Pancreas (tissue), 10 donors: ENCODE measurements around the gene RAD51B. TPM values are rescaled to one million over a fixed set of nuclear protein-coding genes. Genes with fewer than 3 reads are reported as not detected.

Experiments used
- ATAC-seq, 4 donors: fragments of 200-7000 bp; cut with Tn5 transposase; one replicate each; pipeline versions ENCODE4 v1.8.0 to v1.9.1; 2020; ENCODE audit warnings: mild to moderate bottlenecking in 4 of 4, moderate library complexity in 4 of 4
- DNase-seq, 6 donors: peaks; one replicate each; pipeline ENCODE4 v3.0.0-alpha.2; 2020
- FAIRE-seq: peaks from 2 replicates; lab custom pipeline; 2012; peaks lifted over from hg19 to GRCh38; lab: Jason Lieb, UNC
- H3K27ac ChIP-seq, 4 donors: fragments of 200-600 bp; sonication (generic); 1 replicate in 3 of 4; 2 replicates in 1 of 4; pipeline versions ENCODE4 v1.5.0 to v1.8.0; 2020
- H3K27me3 ChIP-seq, 4 donors: fragments of 200-600 bp; one replicate each; pipeline ENCODE4 v1.8.0; 2021
- H3K36me3 ChIP-seq, 3 donors: fragments of 200-600 bp; sonication (generic) in 1 of 3; one replicate each; pipeline versions ENCODE4 v1.5.0 to v1.8.0; 2020 to 2021
- H3K4me1 ChIP-seq, 3 donors: fragments of 200-600 bp; one replicate each; pipeline ENCODE4 v1.8.0; 2021
- H3K4me3 ChIP-seq, 4 donors: fragments of 200-600 bp; sonication (generic) in 2 of 4; one replicate each; pipeline versions ENCODE4 v1.5.0 to v1.8.0; 2020 to 2021
- H3K9me3 ChIP-seq, 4 donors: fragments of 200-600 bp; one replicate each; pipeline ENCODE4 v1.8.0; 2021
- CTCF ChIP-seq, 4 donors: fragments of 200-600 bp; sonication (generic) in 3 of 4; IDR thresholded peaks; one replicate each; pipeline versions ENCODE4 v1.5.0 to v1.8.0; 2021; ENCODE audit warnings: antibody characterized with exemption in 4 of 4
- WGBS, 2 donors: extraction: QIAGEN DNeasy Blood & Tissue Kit; methylation state at CpG; one replicate each; pipeline ENCODE4 v1.1.7; 2013; 5-methylcytosine and 5-hydroxymethylcytosine counted together
- intact Hi-C, 3 donors: fragments of 100-400 bp; cut with DNase I; formaldehyde crosslinking; loops; one replicate each; pipeline versions ENCODE4 v1.11.1 to v1.14.2; 2022
- polyA plus RNA-seq, 2 donors: library from polyadenylated mRNA; stranded (reverse); fragments of 200-250 nt; gene quantifications; one replicate each; pipeline ENCODE4 v1.2.3, GENCODE V29; 2013
- total RNA-seq, 6 donors: library from RNA; stranded (reverse); fragmentation: NEBNext Ultra II Directional in 4 of 6; extraction: Animal tissue kit (Norgen Biotek cat#: 25700) in 4 of 6; gene quantifications; one replicate each; pipeline versions ENCODE4 v1.2.1 to v1.2.4, GENCODE V29; 2021 to 2023
- donor health status: healthy with polysubstance abuse.
- donor health status: DM: no; HTN: no; CAD: no; lungs with moderate emphysema.
- donor health status: DM: no; HTN: no; CAD: no.
- donor health status: control.
- donor health status: control.
- donor health status: Bipolar disorder and iron deficiency.
- donor health status: DM: yes; HTN: yes; CAD: no.
- donor health status: DM: no; HTN: no; CAD: no.
- donor health status: DM: no; HTN: no; CAD: no.
- donor health status: DM: yes; HTN: yes; CAD: no.

Gene RAD51B
- total and polyA plus RNA-seq, 8 donors, result 1.1 to 17.3 (median 5.8) TPM

GRCh38 chr14:68766299-68767247 is 947.0 kb downstream of the RAD51B start:
- FAIRE-seq, result no peak
- DNase-seq, result no peak
- Histone ChIP-seq H3K36me3 (no peaks in the 10 kb centered on the region), H3K9me3 (no peaks in the 10 kb centered on the region), H3K27me3 (no peaks in the 10 kb centered on the region), H3K27ac (no peak overlapping the region), H3K4me1 (peaks cover 6 to 17% (median 13%) of the 10 kb centered on the region in 3 donors), H3K4me3 (no peak overlapping the region)
- no peak for TF ChIP-seq CTCF (IDR thresholded peaks at IDR 0.05)
- no peak for ATAC-seq
- intact Hi-C loops, result no loop called here
- 55 to 82% methylated on average over 7 of the region's 7 CpGs for WGBS, 2 donors

GRCh38 chr14:68767248-68767645 is 947.7 kb downstream of the RAD51B start:
- Histone ChIP-seq H3K4me1 (peaks cover 5 to 14% (median 12%) of the 10 kb centered on the region in 3 donors), H3K27ac (no peak overlapping the region), H3K9me3 (no peaks in the 10 kb centered on the region), H3K36me3 (no peaks in the 10 kb centered on the region), H3K4me3 (no peak overlapping the region), H3K27me3 (no peaks in the 10 kb centered on the region)
- no peak for DNase-seq
- WGBS, 2 donors, result 94 to 100% methylated on average over 5 of the region's 5 CpGs
- no peak for ATAC-seq
- TF ChIP-seq CTCF (IDR thresholded peaks at IDR 0.05), result no peak
- FAIRE-seq, result no peak
- intact Hi-C loops, result no loop called here

- intact Hi-C loops, result no loop called here
- Histone ChIP-seq H3K9me3 (no peaks in the 10 kb centered on the region), H3K27me3 (no peaks in the 10 kb centered on the region), H3K4me3 (no peak overlapping the region), H3K36me3 (no peaks in the 10 kb centered on the region), H3K27ac (no peak overlapping the region), H3K4me1 (peaks cover 0 to 4% (median 4%) of the 10 kb centered on the region in 3 donors)
- 92 to 94% methylated on average over 7 of the region's 7 CpGs for WGBS, 2 donors
- no peak for TF ChIP-seq CTCF (IDR thresholded peaks at IDR 0.05)
- FAIRE-seq, result no peak
- DNase-seq, result no peak
- no peak for ATAC-seq
Observed at GRCh38 chr14:68768316-68768715, 948.7 kb downstream of the RAD51B start.

GRCh38 chr14:68770051-68770450 is 950.5 kb downstream of the RAD51B start:
- no peak for FAIRE-seq
- no peak overlapping the region for H3K27ac ChIP-seq

More at GRCh38 chr14:68770051-68770450, 950.5 kb downstream of the RAD51B start:
- no peaks in the 10 kb centered on the region for H3K4me1 ChIP-seq
- intact Hi-C loops, result loop anchor here in 1 of 3 donors (10.0 kb wide), 1 partner anchor 95 kb away; no protein-coding TSS in a partner anchor
- DNase-seq (no peak), ATAC-seq (no peak)
- no peaks in the 10 kb centered on the region for H3K36me3 ChIP-seq
- H3K9me3 ChIP-seq, result no peaks in the 10 kb centered on the region
- TF ChIP-seq CTCF (IDR thresholded peaks at IDR 0.05), result no peak
- WGBS, 2 donors, result 91 to 94% methylated on average over 9 of the region's 9 CpGs
- H3K27me3 ChIP-seq, result no peaks in the 10 kb centered on the region
- no peak overlapping the region for H3K4me3 ChIP-seq
